Muscle of leg (tissue), 11 donors: ENCODE results near the gene ZNF142. TPM values are rescaled to one million over a fixed set of nuclear protein-coding genes. Genes with fewer than 3 reads are reported as not detected.
A peak's percentile ranks its signal among the peaks of the same experiment; 100 is the strongest.

ENCODE experiments used
- DNase-seq: peaks from one replicate; pipeline ENCODE4 v3.0.0; 2013
- H3K27ac ChIP-seq: one replicate; pipeline ENCODE4 v1.5.1; 2013; ENCODE audit warnings: mild to moderate bottlenecking, low read length, control low read depth
- H3K27me3 ChIP-seq: one replicate; pipeline ENCODE4 v1.6.1; 2013; ENCODE audit warnings: low read length; ENCODE audit not compliant: control insufficient read depth, insufficient read depth
- H3K36me3 ChIP-seq: one replicate; pipeline ENCODE4 v1.6.1; 2013; ENCODE audit warnings: low read length; ENCODE audit not compliant: control insufficient read depth, insufficient read depth
- H3K4me1 ChIP-seq: one replicate; pipeline ENCODE4 v1.6.1; 2013; ENCODE audit warnings: low read length; ENCODE audit not compliant: control insufficient read depth, insufficient read depth
- H3K4me3 ChIP-seq: one replicate; pipeline ENCODE4 v1.5.1; 2013; ENCODE audit warnings: low read length, control low read depth
- H3K9me3 ChIP-seq: replicated peaks from 2 replicates; pipeline ENCODE4 v1.6.1; 2013; ENCODE audit warnings: low read depth, low read length; ENCODE audit not compliant: control insufficient read depth
- WGBS: methylation state at CpG from one replicate; pipeline ENCODE4 v1.1.5; 2013; ENCODE audit warnings: missing lambda C conversion rate; ENCODE audit not compliant: insufficient coverage; 5-methylcytosine and 5-hydroxymethylcytosine counted together
- polyA plus RNA-seq, 8 donors: library from polyadenylated mRNA; unstranded; fragments of 120-200 nt; gene quantifications; one replicate each; pipeline versions ENCODE4 v1.2.1 to v1.2.3, GENCODE V29; 2013; ENCODE audit warnings: inconsistent platforms in 1 of 8, low replicate concordance in 1 of 8; ENCODE audit not compliant: insufficient read length in 8 of 8, insufficient read depth in 1 of 8
- total RNA-seq: library from RNA; stranded (reverse); fragments of 120-200 nt; gene quantifications from one replicate; pipeline ENCODE4 v1.2.4, GENCODE V29; 2013

ZNF142 gene
- total and polyA plus RNA-seq, 9 donors, result 7.0 to 17.8 (median 11.8) TPM

- Histone ChIP-seq H3K4me1 (no peaks in the 10 kb centered on the region), H3K27me3 (no peaks in the 10 kb centered on the region), H3K27ac (no peak overlapping the region), H3K4me3 (no peak overlapping the region), H3K36me3 (peaks cover 28% of the 10 kb centered on the region), H3K9me3 (no peaks in the 10 kb centered on the region)
- DNase-seq, result peak; percentile 17
- 66% methylated on average over 4 of the region's 4 CpGs for WGBS
Observed at GRCh38 chr2:218679119-218679518, 19.7 kb upstream of the ZNF142 start.

- Histone ChIP-seq H3K27ac (peak within 1 kb of the TSS; percentile 73), H3K4me1 (peaks cover 11% of the 10 kb centered on the region), H3K36me3 (peaks cover 28% of the 10 kb centered on the region), H3K4me3 (peak within 1 kb of the TSS; percentile 81), H3K27me3 (no peaks in the 10 kb centered on the region), H3K9me3 (no peaks in the 10 kb centered on the region)
- WGBS, result under 1% methylated on average over 28 of the region's 49 CpGs
- DNase-seq, result peak; percentile 96
Observed at GRCh38 chr2:218671654-218672566, 12.5 kb upstream of the ZNF142 start, which contains the start of the genes RNF25 and STK36. Gene RNF25, minus strand, starts transcription at chr2:218672002. Its CDS starts 32 bp downstream, at chr2:218671970. Gene STK36, plus strand, starts transcription at chr2:218672086. Its CDS starts 744 bp downstream, at chr2:218672830.

GRCh38 chr2:218671097-218671653, 11.8 kb upstream of the ZNF142 start:
- Histone ChIP-seq H3K36me3 (peaks cover 32% of the 10 kb centered on the region), H3K4me3 (peak overlapping the region; percentile 81), H3K4me1 (peaks cover 11% of the 10 kb centered on the region), H3K27me3 (no peaks in the 10 kb centered on the region), H3K9me3 (no peaks in the 10 kb centered on the region), H3K27ac (peak overlapping the region; percentile 65)
- no peak for DNase-seq
- WGBS, result 20% methylated on average over 5 of the region's 12 CpGs

GRCh38 chr2:218664653-218665052, 5.2 kb upstream of the ZNF142 start:
- DNase-seq, result no peak
- H3K27ac ChIP-seq, result no peak overlapping the region
- peaks cover 72% of the 10 kb centered on the region for H3K36me3 ChIP-seq
- no peak overlapping the region for H3K4me3 ChIP-seq
- H3K27me3 ChIP-seq, result no peaks in the 10 kb centered on the region
- 89% methylated on average over 3 of the region's 7 CpGs for WGBS
- peaks cover 8% of the 10 kb centered on the region for H3K4me1 ChIP-seq
- H3K9me3 ChIP-seq, result no peaks in the 10 kb centered on the region

GRCh38 chr2:218663901-218664300, 4.5 kb upstream of the ZNF142 start:
- 95% methylated on average over 14 of the region's 15 CpGs for WGBS
- Histone ChIP-seq H3K9me3 (no peaks in the 10 kb centered on the region), H3K4me1 (peaks cover 8% of the 10 kb centered on the region), H3K4me3 (no peak overlapping the region), H3K36me3 (peaks cover 69% of the 10 kb centered on the region), H3K27ac (no peak overlapping the region), H3K27me3 (no peaks in the 10 kb centered on the region)
- DNase-seq, result no peak

- no peak for DNase-seq
- H3K27me3 ChIP-seq, result no peaks in the 10 kb centered on the region
- no peaks in the 10 kb centered on the region for H3K9me3 ChIP-seq
- H3K36me3 ChIP-seq, result peaks cover 60% of the 10 kb centered on the region
- WGBS, result 94% methylated on average over 5 of the region's 10 CpGs
- no peak overlapping the region for H3K4me3 ChIP-seq
- no peak overlapping the region for H3K27ac ChIP-seq
- peaks cover 15% of the 10 kb centered on the region for H3K4me1 ChIP-seq
Observed at GRCh38 chr2:218662827-218663226, 3.4 kb upstream of the ZNF142 start.

- Histone ChIP-seq H3K27ac (no peak overlapping the region), H3K36me3 (peaks cover 60% of the 10 kb centered on the region), H3K27me3 (no peaks in the 10 kb centered on the region), H3K9me3 (no peaks in the 10 kb centered on the region), H3K4me1 (peaks cover 15% of the 10 kb centered on the region), H3K4me3 (no peak overlapping the region)
- 90% methylated on average over 5 of the region's 7 CpGs for WGBS
- DNase-seq, result no peak
Observed at GRCh38 chr2:218662377-218662776, 3.0 kb upstream of the ZNF142 start.

GRCh38 chr2:218659988-218660358, 550 bp upstream of the ZNF142 start:
- peaks cover 15% of the 10 kb centered on the region for H3K4me1 ChIP-seq
- 17% methylated on average over 8 of the region's 8 CpGs for WGBS

GRCh38 chr2:218658671-218659257, 659 bp downstream of the ZNF142 start:
- 2% methylated on average over 26 of the region's 27 CpGs for WGBS
- peaks cover 54% of the 10 kb centered on the region for H3K36me3 ChIP-seq
- H3K27ac ChIP-seq, result peak overlapping the region; percentile 66
- H3K4me1 ChIP-seq, result peaks cover 15% of the 10 kb centered on the region
- no peaks in the 10 kb centered on the region for H3K27me3 ChIP-seq
- no peaks in the 10 kb centered on the region for H3K9me3 ChIP-seq
- peak overlapping the region; percentile 92 for H3K4me3 ChIP-seq
- DNase-seq, result peak; percentile 33

More at GRCh38 chr2:218659988-218660358, 550 bp upstream of the ZNF142 start:
- DNase-seq, result no peak
- H3K27me3 ChIP-seq, result no peaks in the 10 kb centered on the region
- H3K27ac ChIP-seq, result peak overlapping the region; percentile 26
- peaks cover 58% of the 10 kb centered on the region for H3K36me3 ChIP-seq
- H3K4me3 ChIP-seq, result peak overlapping the region; percentile 92
- H3K9me3 ChIP-seq, result no peaks in the 10 kb centered on the region

- no peak overlapping the region for H3K27ac ChIP-seq
- peaks cover 15% of the 10 kb centered on the region for H3K4me1 ChIP-seq
- peak; percentile 27 for DNase-seq
- H3K4me3 ChIP-seq, result no peak overlapping the region
- H3K27me3 ChIP-seq, result no peaks in the 10 kb centered on the region
- 87% methylated on average over 2 of the region's 2 CpGs for WGBS
- no peaks in the 10 kb centered on the region for H3K9me3 ChIP-seq
- H3K36me3 ChIP-seq, result peaks cover 51% of the 10 kb centered on the region
Observed at GRCh38 chr2:218655751-218656150, 3.7 kb downstream of the ZNF142 start.
